D721Med (cell line): ENCODE data around the gene P2RX2.

ENCODE experiments used
- DNase-seq: peaks from one replicate; pipeline ENCODE4 v3.0.0; 2011; ENCODE audit warnings: low spot score; ENCODE audit not compliant: insufficient read length
- FAIRE-seq: peaks from 2 replicates; lab custom pipeline; 2011; peaks lifted over from hg19 to GRCh38; lab: Jason Lieb, UNC
- TF ChIP-seq, protein P1 (sequence below): IDR thresholded peaks from 2 replicates; pipeline ENCODE4 v1.5.1; 2012; ENCODE audit warnings: mild to moderate bottlenecking, control low read depth; ENCODE audit not compliant: insufficient read depth; ENCODE audit errors: missing control alignments

P2RX2 gene

DNA sequence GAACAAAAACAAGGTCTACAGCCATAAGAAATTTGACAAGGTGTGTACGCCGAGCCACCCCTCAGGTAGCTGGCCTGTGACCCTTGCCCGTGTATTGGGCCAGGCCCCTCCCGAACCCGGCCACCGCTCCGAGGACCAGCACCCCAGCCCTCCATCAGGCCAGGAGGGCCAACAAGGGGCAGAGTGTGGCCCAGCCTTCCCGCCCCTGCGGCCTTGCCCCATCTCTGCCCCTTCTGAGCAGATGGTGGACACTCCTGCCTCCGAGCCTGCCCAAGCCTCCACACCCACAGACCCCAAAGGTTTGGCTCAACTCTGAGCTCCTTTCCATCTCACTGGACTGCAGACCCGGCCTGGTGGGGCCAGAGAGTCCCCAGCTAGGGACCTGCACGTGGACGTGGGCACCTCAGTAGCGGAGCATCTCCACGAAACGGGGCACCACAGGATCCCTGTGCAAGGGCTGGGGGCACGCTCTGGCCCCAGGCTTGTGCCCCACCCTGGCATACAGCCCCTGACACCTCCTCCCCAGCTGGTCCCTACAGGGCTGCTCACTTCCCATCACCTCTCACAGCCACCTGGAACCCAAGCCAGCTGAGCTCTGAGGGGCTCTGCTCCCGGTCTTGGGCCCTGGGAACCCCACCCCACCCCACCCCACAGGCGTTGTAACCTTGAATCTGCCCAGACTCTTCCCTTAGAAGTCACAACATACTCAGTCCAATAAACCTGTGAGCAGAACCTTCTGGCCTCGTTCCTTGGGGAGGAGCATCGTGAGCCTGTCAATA lies 3.3 kb downstream of the P2RX2 start:
- DNase-seq (no peak), FAIRE-seq (no peak)
- TF ChIP-seq, protein P1, sequence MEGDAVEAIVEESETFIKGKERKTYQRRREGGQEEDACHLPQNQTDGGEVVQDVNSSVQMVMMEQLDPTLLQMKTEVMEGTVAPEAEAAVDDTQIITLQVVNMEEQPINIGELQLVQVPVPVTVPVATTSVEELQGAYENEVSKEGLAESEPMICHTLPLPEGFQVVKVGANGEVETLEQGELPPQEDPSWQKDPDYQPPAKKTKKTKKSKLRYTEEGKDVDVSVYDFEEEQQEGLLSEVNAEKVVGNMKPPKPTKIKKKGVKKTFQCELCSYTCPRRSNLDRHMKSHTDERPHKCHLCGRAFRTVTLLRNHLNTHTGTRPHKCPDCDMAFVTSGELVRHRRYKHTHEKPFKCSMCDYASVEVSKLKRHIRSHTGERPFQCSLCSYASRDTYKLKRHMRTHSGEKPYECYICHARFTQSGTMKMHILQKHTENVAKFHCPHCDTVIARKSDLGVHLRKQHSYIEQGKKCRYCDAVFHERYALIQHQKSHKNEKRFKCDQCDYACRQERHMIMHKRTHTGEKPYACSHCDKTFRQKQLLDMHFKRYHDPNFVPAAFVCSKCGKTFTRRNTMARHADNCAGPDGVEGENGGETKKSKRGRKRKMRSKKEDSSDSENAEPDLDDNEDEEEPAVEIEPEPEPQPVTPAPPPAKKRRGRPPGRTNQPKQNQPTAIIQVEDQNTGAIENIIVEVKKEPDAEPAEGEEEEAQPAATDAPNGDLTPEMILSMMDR, result no peak

DNA sequence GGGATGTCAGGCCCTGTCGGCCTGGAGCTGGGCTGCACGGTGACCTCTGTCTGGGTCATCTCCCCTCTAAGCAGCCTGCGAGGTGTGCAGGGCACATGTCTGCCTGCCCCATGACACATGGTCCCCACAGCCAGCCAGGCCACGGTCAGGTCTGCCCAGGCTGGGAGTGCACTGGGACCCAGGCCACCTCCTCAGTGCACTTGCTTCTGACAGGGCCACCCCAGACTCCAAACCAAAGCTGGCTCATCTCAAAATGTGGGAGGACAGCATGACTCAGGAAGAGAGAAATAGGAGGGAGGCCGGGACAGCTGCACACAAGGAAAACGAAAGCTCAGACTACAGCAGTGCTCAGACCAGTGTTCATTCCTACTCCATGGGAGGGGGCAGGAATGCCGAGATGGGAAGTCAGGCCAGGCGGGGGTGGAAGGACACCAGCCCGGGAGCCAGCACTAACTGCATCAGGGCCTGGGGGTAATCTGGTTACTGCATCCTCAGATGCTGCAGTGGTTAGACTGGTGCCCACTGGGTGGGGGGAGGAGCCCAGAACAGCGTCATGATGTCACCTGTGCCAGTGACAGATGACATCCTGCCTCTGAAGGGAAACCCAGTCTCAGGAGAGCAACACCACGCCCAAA lies 4.0 kb downstream of the P2RX2 start:
- DNase-seq (no peak), FAIRE-seq (no peak)
- TF ChIP-seq, protein P1, result no peak

DNA sequence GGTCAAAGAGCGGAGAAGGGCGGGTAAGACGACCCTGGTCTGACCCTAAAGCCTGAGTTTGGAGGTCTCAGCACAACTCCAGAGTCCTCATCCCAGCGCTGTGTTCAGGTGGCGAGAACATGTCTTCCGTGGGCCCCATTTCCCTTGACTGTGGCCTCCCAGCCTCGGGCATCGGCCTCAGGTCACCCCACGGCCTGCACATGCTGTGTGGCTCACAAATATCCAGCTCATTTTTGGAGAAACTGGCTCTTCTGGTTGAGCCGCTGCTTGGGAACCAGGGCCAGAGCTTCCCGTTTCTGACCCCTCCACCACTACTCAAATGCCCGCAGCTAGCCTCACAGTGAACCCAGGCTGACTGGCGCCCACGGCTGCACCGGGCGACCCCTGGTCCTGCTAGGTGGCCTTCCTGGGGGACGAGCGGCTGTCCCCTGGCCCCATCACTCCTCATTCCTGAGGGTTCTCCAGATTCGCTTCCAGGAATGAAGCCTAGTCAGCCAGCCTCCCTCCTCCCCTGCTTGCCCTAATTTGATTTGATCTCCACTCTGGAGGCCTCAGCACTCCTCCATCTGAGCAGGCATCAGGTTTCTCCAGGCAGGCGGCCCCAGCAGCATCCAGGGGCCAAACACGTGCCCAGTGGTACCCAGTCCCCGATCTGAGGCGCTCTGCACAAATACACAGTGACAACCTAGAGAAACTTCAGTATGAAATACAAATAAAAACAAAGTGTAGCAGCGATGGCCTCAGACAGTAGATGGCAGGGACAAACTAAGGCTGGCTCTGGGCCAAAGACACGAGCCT lies 4.7 kb downstream of the P2RX2 start:
- TF ChIP-seq, protein P1, result no peak
- DNase-seq (no peak), FAIRE-seq (no peak)

DNA sequence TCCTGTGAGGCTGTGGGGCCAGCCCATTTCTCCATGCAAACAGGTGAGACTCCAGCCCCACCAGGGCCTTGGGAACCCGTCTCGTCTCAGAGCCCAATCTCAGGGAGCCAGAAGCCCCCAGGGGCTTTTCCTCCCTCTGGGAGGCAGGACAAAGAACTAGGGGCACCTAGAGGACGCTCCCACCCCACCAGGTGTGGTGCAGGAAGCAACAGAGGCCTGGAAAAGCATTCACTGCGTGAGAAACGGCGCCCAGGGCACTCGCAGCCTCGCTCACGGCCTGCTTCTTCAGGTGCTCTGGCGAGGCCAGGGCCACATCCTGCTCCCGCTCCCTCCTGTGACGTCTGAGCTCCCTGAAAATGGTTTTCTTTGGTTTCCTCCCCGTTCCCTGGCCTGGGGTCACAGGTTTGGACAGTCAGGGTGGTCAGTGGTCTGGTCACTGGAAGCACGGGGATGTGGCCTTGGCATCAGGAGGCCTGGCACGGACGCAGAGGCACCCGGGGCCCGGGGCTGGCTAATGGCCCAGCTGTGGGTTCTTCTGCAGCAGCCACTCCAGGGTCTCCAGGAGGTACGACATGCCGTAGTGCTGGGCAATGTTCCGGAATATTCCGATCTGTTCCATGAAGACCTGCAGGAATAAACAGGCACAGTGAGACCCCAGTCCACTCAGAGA lies 5.7 kb downstream of the P2RX2 start:
- TF ChIP-seq, protein P1, result no peak
- FAIRE-seq (no peak), DNase-seq (no peak)

DNA sequence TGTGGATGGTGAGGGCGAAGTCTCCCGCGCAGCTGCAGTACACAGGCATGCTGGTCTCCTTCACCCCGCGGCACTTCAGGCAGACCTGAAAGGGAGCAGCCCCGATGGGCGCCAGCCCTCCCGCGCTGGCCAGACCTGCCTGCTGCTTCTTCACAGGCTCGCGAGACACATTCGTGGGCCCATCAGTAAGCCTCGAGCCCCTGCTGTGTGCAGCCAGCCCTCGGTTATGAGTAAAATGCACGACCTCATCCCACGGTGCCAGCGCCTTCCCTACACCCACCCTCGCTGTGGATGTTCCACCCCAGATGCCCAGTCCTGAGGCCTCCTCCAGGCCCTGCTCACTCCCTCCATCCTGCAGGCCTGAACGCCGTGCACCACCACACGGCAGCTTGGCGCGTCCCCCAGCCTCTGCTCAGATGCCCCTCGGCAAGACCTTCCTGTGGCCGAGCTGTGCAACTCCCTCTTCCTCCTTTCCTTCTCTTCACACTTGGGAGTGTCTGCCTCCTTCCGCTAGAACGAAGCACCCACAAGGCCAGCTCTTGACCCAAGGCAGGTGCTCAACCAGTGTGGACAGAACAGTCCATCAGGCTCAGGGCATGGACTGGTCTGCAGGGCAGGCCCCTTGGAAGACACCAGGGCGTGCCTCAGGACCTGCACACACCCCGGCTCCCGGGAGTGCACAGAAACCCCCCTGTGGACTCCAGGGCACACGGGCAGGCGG lies 6.5 kb downstream of the P2RX2 start:
- FAIRE-seq (no peak), DNase-seq (no peak)
- TF ChIP-seq, protein P1, result no peak

DNA sequence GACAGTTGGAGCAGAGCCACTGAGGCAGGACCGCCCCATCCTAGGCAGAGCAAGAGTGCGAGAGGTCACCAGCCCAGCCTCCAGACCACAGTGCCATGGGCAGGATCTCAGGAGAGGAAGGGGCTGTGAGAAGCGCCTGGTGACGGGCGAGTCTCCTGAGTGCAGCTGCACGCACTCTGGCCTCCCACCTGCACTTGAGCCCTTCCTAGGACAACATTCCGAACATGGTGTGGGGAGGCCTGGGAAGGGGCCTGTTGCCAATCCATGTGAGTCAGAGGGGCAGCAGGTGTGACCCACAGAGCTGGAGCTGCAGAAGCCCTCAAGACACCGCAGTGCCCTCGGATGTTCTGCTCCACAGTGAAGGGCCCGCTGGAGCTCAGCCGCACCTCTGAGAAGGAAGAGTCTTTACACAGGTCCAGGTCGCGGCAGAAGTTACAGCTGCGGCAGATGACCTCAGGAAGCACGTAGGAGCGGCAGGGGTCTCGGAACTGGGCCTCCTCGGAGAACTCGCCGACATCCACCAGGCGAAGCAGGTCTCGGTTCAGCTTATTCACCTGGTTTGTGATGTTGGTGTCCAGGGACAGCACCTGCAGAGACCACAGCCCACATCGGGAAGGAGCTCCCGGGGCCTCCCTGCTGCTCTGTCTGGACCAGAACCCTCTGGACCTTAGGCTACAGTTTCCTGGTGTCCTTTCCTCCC lies 7.3 kb downstream of the P2RX2 start:
- TF ChIP-seq, protein P1, result no peak
- FAIRE-seq (no peak), DNase-seq (no peak)
